Stomach (tissue), 4 donors: ENCODE results near the gene CCR7.

ENCODE experiments used
- CTCF ChIP-seq, 7 experiments: fragments of 450-650 bp in 4 of 7; fragments of 200-600 bp in 3 of 7; sonication (generic) in 3 of 7; IDR thresholded peaks; one replicate each; pipeline ENCODE4 v1.5.1; 2016 to 2019; ENCODE audit warnings: antibody characterized with exemption in 7 of 7, control low read depth in 2 of 7, mild to moderate bottlenecking in 1 of 7
- POLR2A ChIP-seq, 4 donors: fragments of 450-650 bp; IDR thresholded peaks; one replicate each; pipeline ENCODE4 v1.6.1; 2016; ENCODE audit warnings: antibody characterized with exemption in 4 of 4, control low read depth in 2 of 4, mild to moderate bottlenecking in 1 of 4, moderate library complexity in 1 of 4
- POLR2AphosphoS5 ChIP-seq, 3 donors: sonication (generic); formaldehyde crosslinking; IDR thresholded peaks; one replicate each; pipeline ENCODE4 v1.6.1; 2016; ENCODE audit warnings: antibody characterized with exemption in 3 of 3

- TF ChIP-seq CTCF (IDR thresholded peaks at IDR 0.05) (no peak), POLR2A (IDR thresholded peaks at IDR 0.05) (no peak), POLR2AphosphoS5 (IDR thresholded peaks at IDR 0.05) (no peak)
Measured at GRCh38 chr17:40555296-40556190, 9.7 kb downstream of the CCR7 start.
